ENCODE results near the gene DLL4. TPM values are rescaled to one million over a fixed set of nuclear protein-coding genes. Genes with fewer than 3 reads are reported as not detected.

Gene DLL4
- total RNA-seq, result under 1 TPM in 1 of 2 experiments, not detected in 1; 0.08 TPM

GRCh38 chr15:40928821-40929659 is at the start of gene DLL4:
DLL4 (plus strand) TSS chr15:40929340; CDS start chr15:40929669, 329 bp downstream.
- ChIA-PET CTCF (interaction anchor here (0.9 to 9.3 kb wide), 8 partner anchors 13 to 212 kb away, joined by 3 to 71 read pairs (median 3); no protein-coding TSS in a partner anchor), POLR2A (interaction anchor here (0.5 to 1.8 kb wide), 4 partner anchors 12 to 60 kb away, joined by 3 to 6 read pairs (median 5); partner anchors contain the start of gene CHAC1)

- ChIA-PET CTCF (interaction anchor here (1.0 to 3.7 kb wide), 2 partner anchors 15 to 21 kb away, joined by 6 to 40 read pairs; partner anchors contain the start of gene VPS18), POLR2A (interaction anchor here (0.5 to 0.7 kb wide), 2 partner anchors 228 to 290 kb away, joined by 3 to 4 read pairs; no protein-coding TSS in a partner anchor)
Measured at GRCh38 chr15:40879609-40880008, 49.5 kb upstream of the DLL4 start.

- POLR2A ChIA-PET, result no interaction called here
- CTCF ChIA-PET, result interaction anchor here (1.4 to 2.9 kb wide), 2 partner anchors 13 to 23 kb away, joined by 4 to 18 read pairs; partner anchors contain the start of gene VPS18
Measured at GRCh38 chr15:40881351-40881750, 47.8 kb upstream of the DLL4 start.

GRCh38 chr15:40886586-40886985 is 42.6 kb upstream of the DLL4 start:
- ChIA-PET CTCF (interaction anchor here (3.5 kb wide), 1 partner anchor 28 kb away, joined by 28 read pairs; no protein-coding TSS in a partner anchor), POLR2A (no interaction called here)

- ChIA-PET CTCF (interaction anchor here (1.4 kb wide), 1 partner anchor 18 kb away, joined by 3 read pairs; no protein-coding TSS in a partner anchor), POLR2A (no interaction called here)
Measured at GRCh38 chr15:40889112-40889511, 40.0 kb upstream of the DLL4 start.

GRCh38 chr15:40891138-40891537 is 38.0 kb upstream of the DLL4 start:
- ChIA-PET CTCF (interaction anchor here (1.2 to 2.1 kb wide), 2 partner anchors 18 to 19 kb away, joined by 4 to 9 read pairs; partner anchors contain the start of gene RHOV), POLR2A (interaction anchor here (1.1 kb wide), 1 partner anchor 33 kb away, joined by 4 read pairs; no protein-coding TSS in a partner anchor)

GRCh38 chr15:40891810-40892446 is 37.2 kb upstream of the DLL4 start:
- ChIA-PET CTCF (interaction anchor here (1.1 to 2.1 kb wide), 4 partner anchors 18 to 39 kb away, joined by 4 to 12 read pairs (median 6); partner anchors contain the start of gene RHOV), POLR2A (interaction anchor here (1.1 kb wide), 1 partner anchor 34 kb away, joined by 4 read pairs; no protein-coding TSS in a partner anchor)

GRCh38 chr15:40892447-40893012 is 36.6 kb upstream of the DLL4 start:
- POLR2A ChIA-PET, result interaction anchor here (1.1 kb wide), 1 partner anchor 35 kb away, joined by 4 read pairs; no protein-coding TSS in a partner anchor
- CTCF ChIA-PET, result interaction anchor here (0.5 to 2.1 kb wide), 5 partner anchors 19 to 385 kb away, joined by 3 to 12 read pairs (median 4); partner anchors contain the start of gene RHOV

GRCh38 chr15:40893019-40893670 is 36.0 kb upstream of the DLL4 start:
- ChIA-PET CTCF (interaction anchor here (0.5 to 3.1 kb wide), 8 partner anchors 12 to 386 kb away, joined by 3 to 12 read pairs (median 6); partner anchors contain the start of genes CHAC1, RHOV and SPINT1), POLR2A (no interaction called here)

GRCh38 chr15:40893733-40894680 is 35.1 kb upstream of the DLL4 start, which contains the start of gene VPS18:
VPS18 (plus strand) TSS chr15:40894450; CDS start chr15:40894769, 319 bp downstream.
- POLR2A ChIA-PET, result interaction anchor here (0.6 to 2.3 kb wide), 8 partner anchors 35 to 388 kb away, joined by 3 to 21 read pairs (median 4); partner anchors contain the start of genes CHAC1, RAD51 and SPINT1
- CTCF ChIA-PET, result interaction anchor here (0.5 to 5.3 kb wide), 20 partner anchors 9 to 827 kb away, joined by 3 to 66 read pairs (median 4); partner anchors contain the start of genes CHAC1, DLL4, RHOV and SPINT1

- CTCF ChIA-PET, result interaction anchor here (0.7 to 5.3 kb wide), 20 partner anchors 10 to 305 kb away, joined by 3 to 66 read pairs (median 4); partner anchors contain the start of genes CHAC1, DLL4, RHOV and SPINT1
- POLR2A ChIA-PET, result interaction anchor here (0.6 to 2.3 kb wide), 5 partner anchors 36 to 222 kb away, joined by 3 to 21 read pairs (median 3); partner anchors contain the start of genes CHAC1 and SPINT1
Measured at GRCh38 chr15:40894681-40895448, 34.3 kb upstream of the DLL4 start.

- ChIA-PET POLR2A (no interaction called here), CTCF (interaction anchor here (0.6 kb wide), 1 partner anchor 160 kb away, joined by 4 read pairs; no protein-coding TSS in a partner anchor)
Measured at GRCh38 chr15:40899536-40900207, 29.5 kb upstream of the DLL4 start.

- POLR2A ChIA-PET, result no interaction called here
- CTCF ChIA-PET, result no interaction called here
Measured at GRCh38 chr15:40900256-40901052, 28.7 kb upstream of the DLL4 start.

- POLR2A ChIA-PET, result interaction anchor here (0.7 kb wide), 1 partner anchor 563 kb away, joined by 3 read pairs; no protein-coding TSS in a partner anchor
- CTCF ChIA-PET, result no interaction called here
Measured at GRCh38 chr15:40901053-40901443, 28.1 kb upstream of the DLL4 start.
